H9 (cell line): ENCODE measurements around the gene HIPK3. TPM values are rescaled to one million over a fixed set of nuclear protein-coding genes. Genes with fewer than 3 reads are reported as not detected.

ENCODE experiments used
- DNase-seq: peaks from one replicate; pipeline ENCODE4 v3.0.0-alpha.2; 2017
- H2AFZ ChIP-seq: one replicate; pipeline ENCODE4 v1.6.1; 2013; ENCODE audit warnings: mild to moderate bottlenecking, low read length, control low read depth, moderate library complexity
- H2AK5ac ChIP-seq: 2 replicates; pipeline ENCODE4 v1.6.1; 2013; ENCODE audit warnings: low read length, control low read depth, mixed read lengths; ENCODE audit not compliant: insufficient read length
- H2BK120ac ChIP-seq: one replicate; pipeline ENCODE4 v1.6.1; 2013; ENCODE audit warnings: low read depth, mild to moderate bottlenecking, low read length, control low read depth, inconsistent platforms; ENCODE audit not compliant: poor library complexity, severe bottlenecking
- H2BK12ac ChIP-seq: 2 replicates; pipeline ENCODE4 v1.6.1; 2013; ENCODE audit warnings: low read length, control low read depth, mixed read lengths, low read depth; ENCODE audit not compliant: insufficient read length
- H2BK15ac ChIP-seq: 2 replicates; pipeline ENCODE4 v1.6.1; 2013; ENCODE audit warnings: low read depth, low read length, control low read depth
- H2BK20ac ChIP-seq: one replicate; pipeline ENCODE4 v1.6.1; 2013; ENCODE audit warnings: low read depth, mild to moderate bottlenecking, low read length, control low read depth, inconsistent platforms; ENCODE audit not compliant: poor library complexity, severe bottlenecking
- H2BK5ac ChIP-seq: 2 replicates; pipeline ENCODE4 v1.6.1; 2013; ENCODE audit warnings: low read length, control low read depth, mixed read lengths; ENCODE audit not compliant: insufficient read length
- H3K14ac ChIP-seq: 2 replicates; pipeline ENCODE4 v1.6.1; 2013; ENCODE audit warnings: low read length, control low read depth; ENCODE audit not compliant: insufficient read depth
- H3K18ac ChIP-seq: 2 replicates; pipeline ENCODE4 v1.6.1; 2013; ENCODE audit warnings: low read depth, mild to moderate bottlenecking, mixed read lengths, low read length, control low read depth; ENCODE audit not compliant: insufficient read length
- H3K23ac ChIP-seq: 2 replicates; pipeline ENCODE4 v1.6.1; 2013; ENCODE audit warnings: low read length, control low read depth, mixed read lengths, low read depth; ENCODE audit not compliant: insufficient read length
- H3K23me2 ChIP-seq: 2 replicates; pipeline ENCODE4 v1.6.1; 2013; ENCODE audit warnings: low read depth, mild to moderate bottlenecking, mixed read lengths, low read length, control low read depth; ENCODE audit not compliant: insufficient read length, poor library complexity, severe bottlenecking
- H3K27ac ChIP-seq: 2 replicates; pipeline ENCODE4 v1.5.1; 2013; ENCODE audit warnings: low read length, control low read depth, mixed read lengths, low read depth; ENCODE audit not compliant: insufficient read length
- H3K27me3 ChIP-seq: 2 replicates; pipeline ENCODE4 v1.6.1; 2013; ENCODE audit warnings: low read length, control low read depth, inconsistent platforms; ENCODE audit not compliant: insufficient read depth
- H3K4ac ChIP-seq: 2 replicates; pipeline ENCODE4 v1.6.1; 2013; ENCODE audit warnings: low read depth, mild to moderate bottlenecking, control low read depth, inconsistent platforms, low read length, moderate library complexity
- H3K4me1 ChIP-seq: 2 replicates; pipeline ENCODE4 v1.6.1; 2013; ENCODE audit warnings: low read length, control low read depth, inconsistent platforms; ENCODE audit not compliant: insufficient read depth
- H3K4me2 ChIP-seq: 2 replicates; pipeline ENCODE4 v1.6.1; 2013; ENCODE audit warnings: low read length, control low read depth, mixed read lengths; ENCODE audit not compliant: insufficient read length, insufficient read depth
- H3K56ac ChIP-seq: 2 replicates; pipeline ENCODE4 v1.6.1; 2013; ENCODE audit warnings: low read depth, mild to moderate bottlenecking, mixed read lengths, low read length, control low read depth; ENCODE audit not compliant: insufficient read length
- H3K79me1 ChIP-seq: 2 replicates; pipeline ENCODE4 v1.6.1; 2013; ENCODE audit warnings: low read depth, mild to moderate bottlenecking, moderate library complexity, low read length, control low read depth, inconsistent platforms; ENCODE audit not compliant: insufficient read depth, poor library complexity, severe bottlenecking
- H3K79me2 ChIP-seq: 2 replicates; pipeline ENCODE4 v1.6.1; 2013; ENCODE audit warnings: low read length, control low read depth, inconsistent platforms; ENCODE audit not compliant: insufficient read depth
- H3K9ac ChIP-seq: 2 replicates; pipeline ENCODE4 v1.6.1; 2013; ENCODE audit warnings: low read length, control low read depth, mixed read lengths; ENCODE audit not compliant: insufficient read length; ENCODE audit errors: extremely low read depth
- H3K9me3 ChIP-seq: one replicate; pipeline ENCODE4 v1.6.1; 2013; ENCODE audit warnings: low read depth, low read length, inconsistent platforms; ENCODE audit not compliant: control insufficient read depth
- H3T11ph ChIP-seq: one replicate; pipeline ENCODE4 v1.6.1; 2013; ENCODE audit warnings: mild to moderate bottlenecking, low read length, control low read depth, inconsistent platforms
- H4K20me1 ChIP-seq: one replicate; pipeline ENCODE4 v1.6.1; 2013; ENCODE audit not compliant: control insufficient read depth, insufficient read length, insufficient read depth
- H4K5ac ChIP-seq: 2 replicates; pipeline ENCODE4 v1.6.1; 2013; ENCODE audit warnings: low read depth, mild to moderate bottlenecking, mixed read lengths, low read length, control low read depth; ENCODE audit not compliant: insufficient read length
- H4K8ac ChIP-seq: replicated peaks from 2 replicates; pipeline ENCODE4 v1.6.1; 2013; ENCODE audit warnings: low read length, control low read depth, mixed read lengths, low read depth; ENCODE audit not compliant: insufficient read length
- H4K91ac ChIP-seq: 2 replicates; pipeline ENCODE4 v1.6.1; 2013; ENCODE audit warnings: low read depth, mild to moderate bottlenecking, moderate library complexity, mixed read lengths, low read length, control low read depth; ENCODE audit not compliant: insufficient read length
- H3K27ac Mint-ChIP-seq, 3 experiments: 2 replicates in 2 of 3; 3 replicates in 1 of 3; pipeline ENCODE4 v1.8.0; 2020 to 2021; ENCODE audit warnings: mixed read lengths in 3 of 3, mild to moderate bottlenecking in 1 of 3, moderate library complexity in 1 of 3
- H3K27me3 Mint-ChIP-seq: 2 replicates; pipeline ENCODE4 v1.8.0; 2021; ENCODE audit warnings: low read depth, mild to moderate bottlenecking, moderate library complexity, mixed read lengths
- H3K36me3 Mint-ChIP-seq, 3 experiments: 2 replicates in 2 of 3; 3 replicates in 1 of 3; pipeline ENCODE4 v1.8.0; 2020 to 2021; ENCODE audit warnings: low read depth in 3 of 3, mixed read lengths in 3 of 3; ENCODE audit not compliant: insufficient read depth in 1 of 3
- H3K4me1 Mint-ChIP-seq, 2 experiments: 2 replicates each; pipeline ENCODE4 v1.8.0; 2020; ENCODE audit warnings: mixed read lengths in 2 of 2
- H3K4me3 Mint-ChIP-seq, 2 experiments: 2 replicates in 1 of 2; 3 replicates in 1 of 2; pipeline ENCODE4 v1.8.0; 2020 to 2021; ENCODE audit warnings: mild to moderate bottlenecking in 2 of 2, mixed read lengths in 2 of 2, moderate library complexity in 1 of 2
- H3K9me3 Mint-ChIP-seq, 2 experiments: 2 replicates in 1 of 2; 3 replicates in 1 of 2; pipeline ENCODE4 v1.8.0; 2020; ENCODE audit warnings: mild to moderate bottlenecking in 2 of 2, mixed read lengths in 2 of 2, moderate library complexity in 1 of 2
- total RNA-seq: library from RNA; stranded (reverse); gene quantifications from 2 replicates; pipeline ENCODE4 v1.2.1, GENCODE V29; 2021
- TF ChIP-seq, protein P1 (sequence below): fragments of 200-600 bp; sonication (generic); conservative IDR thresholded peaks from 3 replicates; pipeline ENCODE4 v1.8.0; 2021; ENCODE audit warnings: antibody characterized with exemption, mild to moderate bottlenecking

Gene HIPK3
- total RNA-seq, 1 experiment from 2014 or later, result 23.4 TPM

DNA sequence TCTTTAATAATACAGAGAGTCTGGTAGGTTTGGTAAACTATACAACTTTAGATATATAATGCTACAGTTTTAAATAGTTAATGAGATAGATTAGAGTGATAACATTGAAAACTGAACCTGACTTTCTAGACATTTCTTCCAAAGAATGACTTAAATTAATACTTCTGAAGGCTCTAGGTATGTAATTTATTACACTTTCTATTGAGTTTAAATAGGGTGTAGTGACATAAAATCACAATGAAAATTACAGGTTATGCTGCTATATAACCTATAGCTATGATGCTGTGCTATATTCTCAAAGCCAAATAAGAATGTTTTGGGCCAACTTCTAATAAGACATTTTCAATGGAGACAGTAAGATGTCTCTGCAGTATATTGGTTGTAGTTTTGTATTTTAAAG, 7.7 kb downstream of the HIPK3 start:
- H4K20me1 ChIP-seq, result no peaks in the 10 kb centered on the region
- no peak overlapping the region for H3K4me2 ChIP-seq
- H3K4me1 Mint-ChIP-seq, result peaks cover 14 to 16% of the 10 kb centered on the region in 2 experiments

More for the DNA sequence above, 7.7 kb downstream of the HIPK3 start:
- DNase-seq, result no peak
- H3K18ac ChIP-seq, result no peak overlapping the region
- H3K9me3 ChIP-seq, result no peaks in the 10 kb centered on the region
- no peak overlapping the region for H3K4ac ChIP-seq
- no peak overlapping the region for H3K9ac ChIP-seq
- H2BK20ac ChIP-seq, result no peak overlapping the region
- no peaks in the 10 kb centered on the region for H3K27me3 ChIP-seq
- H2BK15ac ChIP-seq, result no peak overlapping the region
- H3T11ph ChIP-seq, result no peak overlapping the region
- no peak overlapping the region for H4K91ac ChIP-seq
- no peaks in the 10 kb centered on the region for H3K4me1 ChIP-seq
- H3K56ac ChIP-seq, result no peak overlapping the region
- H3K79me2 ChIP-seq, result peaks cover 16% of the 10 kb centered on the region; the same call in 1 of the 2 replicates
- TF ChIP-seq, protein P1, sequence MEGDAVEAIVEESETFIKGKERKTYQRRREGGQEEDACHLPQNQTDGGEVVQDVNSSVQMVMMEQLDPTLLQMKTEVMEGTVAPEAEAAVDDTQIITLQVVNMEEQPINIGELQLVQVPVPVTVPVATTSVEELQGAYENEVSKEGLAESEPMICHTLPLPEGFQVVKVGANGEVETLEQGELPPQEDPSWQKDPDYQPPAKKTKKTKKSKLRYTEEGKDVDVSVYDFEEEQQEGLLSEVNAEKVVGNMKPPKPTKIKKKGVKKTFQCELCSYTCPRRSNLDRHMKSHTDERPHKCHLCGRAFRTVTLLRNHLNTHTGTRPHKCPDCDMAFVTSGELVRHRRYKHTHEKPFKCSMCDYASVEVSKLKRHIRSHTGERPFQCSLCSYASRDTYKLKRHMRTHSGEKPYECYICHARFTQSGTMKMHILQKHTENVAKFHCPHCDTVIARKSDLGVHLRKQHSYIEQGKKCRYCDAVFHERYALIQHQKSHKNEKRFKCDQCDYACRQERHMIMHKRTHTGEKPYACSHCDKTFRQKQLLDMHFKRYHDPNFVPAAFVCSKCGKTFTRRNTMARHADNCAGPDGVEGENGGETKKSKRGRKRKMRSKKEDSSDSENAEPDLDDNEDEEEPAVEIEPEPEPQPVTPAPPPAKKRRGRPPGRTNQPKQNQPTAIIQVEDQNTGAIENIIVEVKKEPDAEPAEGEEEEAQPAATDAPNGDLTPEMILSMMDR, result no peak
- no peak overlapping the region for H2BK120ac ChIP-seq
- H2BK5ac ChIP-seq, result no peak overlapping the region
- peaks cover 3% of the 10 kb centered on the region for H3K79me1 ChIP-seq
- H4K5ac ChIP-seq, result no peak overlapping the region
- H4K8ac ChIP-seq, result no peak overlapping the region
- H3K23ac ChIP-seq, result no peak overlapping the region
- no peak overlapping the region for H2AK5ac ChIP-seq
- H2BK12ac ChIP-seq, result no peak overlapping the region
- no peak overlapping the region for H3K14ac ChIP-seq
- Mint-ChIP-seq H3K27ac (no peak overlapping the region), H3K36me3 (peaks cover 0 to 4% (median 2%) of the 10 kb centered on the region in 3 experiments; a peak in 3 of 7 replicates), H3K27me3 (no peaks in the 10 kb centered on the region), H3K4me3 (no peak overlapping the region), H3K9me3 (peaks cover 0 to 2% of the 10 kb centered on the region in 2 experiments; a peak in 1 of 5 replicates)
- no peak overlapping the region for H2AFZ ChIP-seq
- no peak overlapping the region for H3K27ac ChIP-seq
- H3K23me2 ChIP-seq, result no peaks in the 10 kb centered on the region
